Endodermal cell (in vitro differentiated cells): ENCODE results near the gene CLDN6. TPM values are rescaled to one million over a fixed set of nuclear protein-coding genes. Genes with fewer than 3 reads are reported as not detected.

ENCODE experiments used
- DNase-seq: peaks from one replicate; pipeline ENCODE4 v3.0.0-alpha.2; 2017
- H3K27ac ChIP-seq: 2 replicates; pipeline ENCODE4 v1.5.1; 2013; ENCODE audit warnings: mild to moderate bottlenecking, low read depth, low read length, moderate library complexity
- H3K27me3 ChIP-seq: 2 replicates; pipeline ENCODE4 v1.6.1; 2013; ENCODE audit warnings: mild to moderate bottlenecking, low read length, moderate library complexity; ENCODE audit not compliant: insufficient read depth, control insufficient read depth, poor library complexity, severe bottlenecking
- H3K36me3 ChIP-seq: 2 replicates; pipeline ENCODE4 v1.7.0; 2013; ENCODE audit warnings: mild to moderate bottlenecking, low read length, moderate library complexity; ENCODE audit not compliant: control insufficient read depth, insufficient read depth
- H3K4me1 ChIP-seq: one replicate; pipeline ENCODE4 v1.7.0; 2013; ENCODE audit warnings: low read length; ENCODE audit not compliant: control insufficient read depth, insufficient read depth
- H3K4me3 ChIP-seq: 2 replicates; pipeline ENCODE4 v1.5.1; 2013; ENCODE audit warnings: mild to moderate bottlenecking, low read length, moderate library complexity
- H3K9ac ChIP-seq: 2 replicates; pipeline ENCODE4 v1.6.1; 2013; ENCODE audit warnings: mild to moderate bottlenecking, low read length, moderate library complexity; ENCODE audit not compliant: poor library complexity, severe bottlenecking; ENCODE audit errors: extremely low read depth
- H3K9me3 ChIP-seq: 2 replicates; pipeline ENCODE4 v1.6.1; 2013; ENCODE audit warnings: mild to moderate bottlenecking, low read length, moderate library complexity; ENCODE audit not compliant: control insufficient read depth
- H3K27ac Mint-ChIP-seq: 2 replicates; pipeline ENCODE4 v1.8.0; 2020; ENCODE audit warnings: mixed read lengths
- H3K27me3 Mint-ChIP-seq: 2 replicates; pipeline ENCODE4 v1.8.0; 2021; ENCODE audit warnings: mild to moderate bottlenecking, mixed read lengths; ENCODE audit not compliant: insufficient read depth
- H3K36me3 Mint-ChIP-seq: 2 replicates; pipeline ENCODE4 v1.8.0; 2020; ENCODE audit warnings: low read depth, mixed read lengths
- H3K4me1 Mint-ChIP-seq: 2 replicates; pipeline ENCODE4 v1.8.0; 2020; ENCODE audit warnings: mixed read lengths
- H3K4me3 Mint-ChIP-seq: 2 replicates; pipeline ENCODE4 v1.8.0; 2020; ENCODE audit warnings: mild to moderate bottlenecking, moderate library complexity, mixed read lengths
- H3K9me3 Mint-ChIP-seq: 2 replicates; pipeline ENCODE4 v1.8.0; 2020; ENCODE audit warnings: mild to moderate bottlenecking, mixed read lengths
- WGBS, 2 experiments: methylation state at CpG; one replicate each; pipeline versions ENCODE4 v1.1.5 to v1.1.7; 2013; ENCODE audit warnings: missing lambda C conversion rate in 2 of 2, mixed read lengths in 1 of 2; ENCODE audit not compliant: insufficient coverage in 1 of 2, insufficient read length in 1 of 2; 5-methylcytosine and 5-hydroxymethylcytosine counted together
- total RNA-seq, 2 donors: library from RNA; stranded (reverse); fragmentation: NEBNext Ultra II Directional in 1 of 2; extraction: Animal tissue kit (Norgen Biotek cat#: 25700) in 1 of 2; gene quantifications; 2 replicates in 1 of 2; 3 replicates in 1 of 2; pipeline ENCODE4 v1.2.1, GENCODE V29; 2021
- TF ChIP-seq, protein P1 (sequence below): fragments of 200-600 bp; sonication (generic); conservative IDR thresholded peaks from 2 replicates; pipeline ENCODE4 v1.5.0; 2021; ENCODE audit warnings: antibody characterized with exemption, mild to moderate bottlenecking

CLDN6 gene
- total RNA-seq, 2 donors from 2014 or later: 404 to 572 TPM

DNA sequence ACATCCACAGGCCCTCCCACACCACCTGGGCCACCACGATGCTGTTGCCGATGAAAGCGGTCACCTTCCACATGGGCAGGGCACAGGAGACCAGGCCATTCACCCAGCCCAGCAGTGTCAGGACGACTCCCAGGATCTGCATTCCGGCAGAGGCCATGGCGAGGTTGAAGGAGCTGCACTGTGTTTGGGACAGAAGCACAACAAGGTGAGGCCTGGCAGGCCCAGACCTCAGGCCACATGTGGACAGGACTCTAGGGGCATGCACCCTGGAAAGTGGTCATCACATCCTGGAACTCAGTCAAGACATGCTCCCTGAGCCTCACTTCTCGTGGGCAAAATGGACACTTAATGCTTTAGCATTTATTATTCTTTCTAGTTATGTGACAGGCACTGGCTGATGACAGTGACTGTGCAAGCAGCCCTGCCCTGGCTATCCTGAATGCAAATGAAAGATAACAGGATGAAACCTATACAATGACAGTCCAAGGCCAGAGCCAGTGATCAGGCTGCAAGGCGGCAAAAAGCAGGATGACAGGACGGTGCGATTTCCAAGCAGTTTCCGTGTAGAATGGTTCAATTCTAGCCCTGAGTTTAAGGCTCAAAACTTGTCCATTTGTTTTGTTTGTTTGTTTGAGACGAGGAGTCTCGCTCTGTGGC, 2.0 kb downstream of the CLDN6 start:
- H3K27me3 ChIP-seq: no peaks in the 10 kb centered on the region
- no peak overlapping the region for H3K9ac ChIP-seq
- H3K4me1 ChIP-seq: peaks cover 5% of the 10 kb centered on the region
- H3K4me3 ChIP-seq: peak overlapping the region; percentile 97
- TF ChIP-seq, protein P1, sequence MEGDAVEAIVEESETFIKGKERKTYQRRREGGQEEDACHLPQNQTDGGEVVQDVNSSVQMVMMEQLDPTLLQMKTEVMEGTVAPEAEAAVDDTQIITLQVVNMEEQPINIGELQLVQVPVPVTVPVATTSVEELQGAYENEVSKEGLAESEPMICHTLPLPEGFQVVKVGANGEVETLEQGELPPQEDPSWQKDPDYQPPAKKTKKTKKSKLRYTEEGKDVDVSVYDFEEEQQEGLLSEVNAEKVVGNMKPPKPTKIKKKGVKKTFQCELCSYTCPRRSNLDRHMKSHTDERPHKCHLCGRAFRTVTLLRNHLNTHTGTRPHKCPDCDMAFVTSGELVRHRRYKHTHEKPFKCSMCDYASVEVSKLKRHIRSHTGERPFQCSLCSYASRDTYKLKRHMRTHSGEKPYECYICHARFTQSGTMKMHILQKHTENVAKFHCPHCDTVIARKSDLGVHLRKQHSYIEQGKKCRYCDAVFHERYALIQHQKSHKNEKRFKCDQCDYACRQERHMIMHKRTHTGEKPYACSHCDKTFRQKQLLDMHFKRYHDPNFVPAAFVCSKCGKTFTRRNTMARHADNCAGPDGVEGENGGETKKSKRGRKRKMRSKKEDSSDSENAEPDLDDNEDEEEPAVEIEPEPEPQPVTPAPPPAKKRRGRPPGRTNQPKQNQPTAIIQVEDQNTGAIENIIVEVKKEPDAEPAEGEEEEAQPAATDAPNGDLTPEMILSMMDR: no peak
- no peak overlapping the region for H3K27ac ChIP-seq
- H3K4me1 Mint-ChIP-seq: peaks cover 39% of the 10 kb centered on the region
- no peak overlapping the region for H3K27ac Mint-ChIP-seq
- peak overlapping the region; percentile 88 for H3K4me3 Mint-ChIP-seq
- 87 to 88% methylated on average over 10 to 13 of the region's 13 CpGs for WGBS, 2 experiments
- H3K36me3 Mint-ChIP-seq: peaks cover 23% of the 10 kb centered on the region
- H3K9me3 Mint-ChIP-seq: no peaks in the 10 kb centered on the region
- peaks cover 15% of the 10 kb centered on the region for H3K36me3 ChIP-seq
- no peaks in the 10 kb centered on the region for H3K9me3 ChIP-seq
- DNase-seq: no peak
- H3K27me3 Mint-ChIP-seq: peaks cover 20% of the 10 kb centered on the region

DNA sequence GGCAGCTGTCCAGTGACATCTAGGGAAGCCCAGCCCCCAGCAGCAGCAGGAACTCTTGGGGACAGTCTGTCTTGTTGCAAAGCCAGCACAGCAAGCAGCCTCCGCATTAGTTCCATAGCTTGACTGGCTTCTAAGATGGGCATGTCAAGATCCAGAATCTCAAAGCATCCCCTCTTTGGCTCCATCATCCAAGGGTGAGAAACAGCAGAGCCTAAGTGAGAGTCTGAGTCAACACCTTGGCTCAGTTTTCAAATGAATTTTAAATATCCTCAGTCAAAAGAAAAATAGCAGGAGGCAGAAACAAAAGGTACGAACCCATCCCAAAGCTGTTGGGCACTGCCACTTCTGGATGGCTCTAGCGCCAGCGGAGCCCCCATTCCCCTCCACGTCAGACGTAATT, 3.0 kb downstream of the CLDN6 start:
- 93 to 94% methylated on average over 3 to 6 of the region's 6 CpGs for WGBS, 2 experiments
- TF ChIP-seq, protein P1: no peak
- Histone ChIP-seq H3K9ac (no peak overlapping the region), H3K27me3 (no peaks in the 10 kb centered on the region), H3K4me3 (no peak overlapping the region), H3K4me1 (peaks cover 7% of the 10 kb centered on the region), H3K27ac (no peak overlapping the region), H3K36me3 (peaks cover 15% of the 10 kb centered on the region), H3K9me3 (no peaks in the 10 kb centered on the region)
- Mint-ChIP-seq H3K9me3 (no peaks in the 10 kb centered on the region), H3K27me3 (peaks cover 20% of the 10 kb centered on the region), H3K36me3 (peaks cover 23% of the 10 kb centered on the region), H3K27ac (no peak overlapping the region), H3K4me3 (peak overlapping the region; percentile 88), H3K4me1 (peaks cover 38% of the 10 kb centered on the region)
- DNase-seq: no peak

DNA sequence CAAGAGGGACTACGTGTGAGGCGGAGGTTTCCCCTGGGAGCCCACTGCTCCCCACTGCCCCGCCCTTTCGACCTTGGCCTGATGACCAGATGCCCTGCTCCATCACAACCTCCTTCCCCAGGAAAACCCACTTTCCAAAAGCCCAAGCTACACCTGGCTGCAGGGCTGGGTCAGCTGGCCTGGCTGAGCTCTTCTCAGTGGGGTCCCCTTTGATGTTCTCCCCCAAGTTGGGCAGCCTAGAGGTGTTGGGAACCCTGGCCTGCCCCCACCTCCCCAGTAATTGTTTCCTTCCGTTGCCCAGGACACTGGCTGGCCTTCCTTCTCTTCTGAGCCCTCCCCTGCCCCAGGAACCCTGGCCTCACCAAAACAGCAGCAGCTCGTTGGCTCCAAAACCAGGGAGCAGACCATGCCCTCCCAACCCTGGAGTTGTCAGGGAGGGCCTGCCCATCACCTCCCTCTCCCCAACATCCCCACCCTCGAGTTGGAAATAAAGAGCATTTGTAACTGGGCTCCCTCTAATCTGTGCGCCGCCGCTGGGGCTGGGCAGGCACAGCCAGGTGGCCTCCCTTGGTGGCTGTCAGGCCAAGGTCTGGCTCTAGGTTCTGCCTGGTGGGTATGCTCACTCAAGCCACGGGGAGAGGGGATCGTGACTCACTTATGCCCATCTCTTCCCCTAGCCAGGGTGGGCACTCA, 3.8 kb downstream of the CLDN6 start:
- no peak overlapping the region for H3K4me3 Mint-ChIP-seq
- peak; percentile 81 for DNase-seq
- peaks cover 39% of the 10 kb centered on the region for H3K4me1 Mint-ChIP-seq
- H3K27me3 Mint-ChIP-seq: peaks cover 20% of the 10 kb centered on the region
- peak overlapping the region; percentile 68 for H3K27ac Mint-ChIP-seq
- H3K36me3 ChIP-seq: peaks cover 15% of the 10 kb centered on the region
- 87 to 94% methylated on average over 7 to 12 of the region's 12 CpGs for WGBS, 2 experiments
- no peak overlapping the region for H3K9ac ChIP-seq
- peaks cover 23% of the 10 kb centered on the region for H3K36me3 Mint-ChIP-seq
- H3K27ac ChIP-seq: no peak overlapping the region
- no peaks in the 10 kb centered on the region for H3K9me3 Mint-ChIP-seq
- H3K4me1 ChIP-seq: peaks cover 12% of the 10 kb centered on the region
- TF ChIP-seq, protein P1: no peak
- no peak overlapping the region for H3K4me3 ChIP-seq
- H3K27me3 ChIP-seq: no peaks in the 10 kb centered on the region
- no peaks in the 10 kb centered on the region for H3K9me3 ChIP-seq
